ENCODE results near the gene ESPNL.

ESPNL gene

DNA sequence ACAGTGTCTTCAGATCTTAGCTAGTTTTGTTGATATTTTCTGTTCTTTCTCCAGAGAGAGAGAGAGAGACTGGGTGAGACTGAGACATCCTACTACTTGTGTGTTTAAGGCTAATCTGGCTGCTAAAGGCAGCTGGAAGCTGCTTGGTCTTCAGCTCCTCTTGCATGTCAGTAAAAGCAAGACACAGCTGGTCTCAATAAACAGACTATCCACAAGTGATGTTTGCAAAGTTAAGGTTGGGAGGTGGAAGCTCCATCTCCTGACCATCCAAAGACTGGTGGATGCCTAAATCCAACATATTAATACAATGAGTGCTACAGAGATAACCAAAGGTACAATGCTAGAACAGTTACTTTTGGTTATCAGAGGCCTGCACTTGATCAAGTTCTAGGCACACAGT is 76.5 kb downstream of the ESPNL start:
- no peak for DNase-seq

DNA sequence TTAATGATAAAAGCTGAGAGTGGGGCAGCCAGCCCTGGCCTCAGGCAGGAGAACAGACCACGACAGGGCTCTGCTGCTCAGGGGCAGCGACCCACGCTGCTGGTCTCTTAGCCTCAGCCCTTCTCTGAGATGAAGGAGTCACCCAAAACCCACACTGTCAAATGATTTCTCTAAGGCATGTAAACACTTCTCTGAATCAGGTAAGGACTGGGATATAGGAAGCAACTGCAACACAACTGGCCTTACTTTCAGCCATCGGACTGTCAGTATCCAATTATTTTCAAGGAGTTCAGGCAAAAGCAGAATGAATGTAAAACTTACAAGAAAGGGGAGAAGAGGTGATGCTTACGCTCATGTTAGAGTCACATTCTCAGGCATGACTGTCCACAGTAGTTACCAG is 80.4 kb downstream of the ESPNL start:
- DNase-seq = no peak

DNA sequence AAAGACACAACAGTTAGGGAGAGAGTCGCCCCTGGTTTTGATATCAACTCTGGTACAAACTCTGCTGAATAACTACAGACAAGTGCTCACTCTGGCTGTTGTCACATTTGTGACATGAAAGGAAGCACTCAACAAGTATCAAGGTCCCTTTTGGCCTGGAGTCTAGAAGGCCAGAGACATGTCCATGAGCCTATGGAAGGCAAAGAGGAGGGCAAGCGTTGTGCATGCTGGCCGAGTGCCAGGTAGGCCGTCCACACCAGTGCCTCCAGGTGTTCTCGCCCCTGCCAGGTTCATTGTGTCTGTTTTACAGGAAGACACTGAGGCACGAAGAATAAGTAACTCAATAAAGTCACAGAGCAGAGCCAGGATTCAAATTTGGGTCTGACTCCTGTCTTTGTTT is 82.2 kb downstream of the ESPNL start:
- no peak for DNase-seq

All from NCI-H1092 (cell line).